ENCODE measurements around the gene FABP2.

GRCh38 chr4:119286377-119287002, 35.4 kb downstream of the FABP2 start:
- TF ChIP-seq CTCF (conservative IDR thresholded peaks at IDR 0.05; ENCODE audit: low read length) (peak; percentile 69), EZH2phosphoT487 (IDR thresholded peaks at IDR 0.05; ENCODE audit: borderline replicate concordance) (no peak)
